ENCODE data around the gene TPP2.

TPP2 gene

GRCh38 chr13:102704238-102705058 lies 107.7 kb downstream of the TPP2 start:
- H3K36me3 ChIP-seq (ENCODE audit: low read length) = no peaks in the 10 kb centered on the region
- no peaks in the 10 kb centered on the region for H3K9me2 ChIP-seq (replicated peaks; ENCODE audit: insufficient read depth, low read length)
- H3K79me2 ChIP-seq (ENCODE audit: insufficient read depth, low read length) = no peaks in the 10 kb centered on the region
- H3K27me3 ChIP-seq (ENCODE audit: low read length) = no peaks in the 10 kb centered on the region
- no peaks in the 10 kb centered on the region for H3K9me3 ChIP-seq (ENCODE audit: insufficient read depth, low read length)
- no peak overlapping the region for H3K4me3 ChIP-seq (ENCODE audit: insufficient read depth, low read length, poor library complexity, severe bottlenecking)
- no peak overlapping the region for H3K4me2 ChIP-seq (ENCODE audit: low read depth, low read length, poor library complexity, severe bottlenecking)
- no peaks in the 10 kb centered on the region for H3F3A ChIP-seq (ENCODE audit: insufficient read depth)
- H3K27ac ChIP-seq (ENCODE audit: low read depth, low read length) = no peak overlapping the region
- H4K20me1 ChIP-seq (ENCODE audit: low read depth, low read length) = no peaks in the 10 kb centered on the region
- H3K9ac ChIP-seq (ENCODE audit: low read length) = no peak overlapping the region
- no peak overlapping the region for H2AFZ ChIP-seq (ENCODE audit: low read depth, low read length, severe bottlenecking)
- TF ChIP-seq CTCF (IDR thresholded peaks at IDR 0.05; ENCODE audit: insufficient read depth, low read length, poor library complexity, severe bottlenecking) (no peak), EZH2phosphoT487 (conservative IDR thresholded peaks at IDR 0.05; ENCODE audit: low read length) (no peak)

GRCh38 chr13:102707467-102707866 lies 110.7 kb downstream of the TPP2 start:
- no peaks in the 10 kb centered on the region for H3F3A ChIP-seq (ENCODE audit: insufficient read depth)
- H2AFZ ChIP-seq (ENCODE audit: low read depth, low read length, severe bottlenecking) = no peak overlapping the region
- no peaks in the 10 kb centered on the region for H3K36me3 ChIP-seq (ENCODE audit: low read length)
- no peaks in the 10 kb centered on the region for H3K79me2 ChIP-seq (ENCODE audit: insufficient read depth, low read length)
- no peak overlapping the region for H3K4me3 ChIP-seq (ENCODE audit: insufficient read depth, low read length, poor library complexity, severe bottlenecking)
- no peaks in the 10 kb centered on the region for H4K20me1 ChIP-seq (ENCODE audit: low read depth, low read length)
- no peak overlapping the region for H3K27ac ChIP-seq (ENCODE audit: low read depth, low read length)
- no peaks in the 10 kb centered on the region for H3K27me3 ChIP-seq (ENCODE audit: low read length)
- no peak overlapping the region for H3K4me2 ChIP-seq (ENCODE audit: low read depth, low read length, poor library complexity, severe bottlenecking)
- TF ChIP-seq EZH2phosphoT487 (conservative IDR thresholded peaks at IDR 0.05; ENCODE audit: low read length) (no peak), CTCF (IDR thresholded peaks at IDR 0.05; ENCODE audit: insufficient read depth, low read length, poor library complexity, severe bottlenecking) (no peak)
- H3K9me2 ChIP-seq (replicated peaks; ENCODE audit: insufficient read depth, low read length) = no peaks in the 10 kb centered on the region
- no peak overlapping the region for H3K9ac ChIP-seq (ENCODE audit: low read length)
- H3K9me3 ChIP-seq (ENCODE audit: insufficient read depth, low read length) = no peaks in the 10 kb centered on the region

- H3K79me2 ChIP-seq (ENCODE audit: insufficient read depth, low read length) = no peaks in the 10 kb centered on the region
- no peak overlapping the region for H3K27ac ChIP-seq (ENCODE audit: low read depth, low read length)
- H3K9me3 ChIP-seq (ENCODE audit: insufficient read depth, low read length) = no peaks in the 10 kb centered on the region
- no peaks in the 10 kb centered on the region for H3F3A ChIP-seq (ENCODE audit: insufficient read depth)
- no peak overlapping the region for H3K4me3 ChIP-seq (ENCODE audit: insufficient read depth, low read length, poor library complexity, severe bottlenecking)
- no peak overlapping the region for H2AFZ ChIP-seq (ENCODE audit: low read depth, low read length, severe bottlenecking)
- no peaks in the 10 kb centered on the region for H3K27me3 ChIP-seq (ENCODE audit: low read length)
- no peaks in the 10 kb centered on the region for H4K20me1 ChIP-seq (ENCODE audit: low read depth, low read length)
- no peaks in the 10 kb centered on the region for H3K9me2 ChIP-seq (replicated peaks; ENCODE audit: insufficient read depth, low read length)
- H3K4me2 ChIP-seq (ENCODE audit: low read depth, low read length, poor library complexity, severe bottlenecking) = no peak overlapping the region
- H3K36me3 ChIP-seq (ENCODE audit: low read length) = no peaks in the 10 kb centered on the region
- no peak for TF ChIP-seq EZH2phosphoT487 (conservative IDR thresholded peaks at IDR 0.05; ENCODE audit: low read length)
- no peak for TF ChIP-seq CTCF (IDR thresholded peaks at IDR 0.05; ENCODE audit: insufficient read depth, low read length, poor library complexity, severe bottlenecking)
- no peak overlapping the region for H3K9ac ChIP-seq (ENCODE audit: low read length)
Observed at GRCh38 chr13:102708211-102708610, 111.4 kb downstream of the TPP2 start.

All from SU-DHL-6 (cell line).